ENCODE data around the gene ANKRD23. TPM values are rescaled to one million over a fixed set of nuclear protein-coding genes. Genes with fewer than 3 reads are reported as not detected.

ANKRD23 gene
- total and polyA plus RNA-seq, 2 of the 8 experiments (the other 6 are each of a cell fraction or from before 2014, with no cell fraction given), result 3.4 to 3.5 TPM

GRCh38 chr2:96823198-96823597 lies 20.6 kb downstream of the ANKRD23 start (continued):
- no peak for TF ChIP-seq CHD7 (IDR thresholded peaks at IDR 0.05; ENCODE audit: insufficient replicate concordance, low read length)
- TF ChIP-seq CBX5 (IDR thresholded peaks at IDR 0.05; ENCODE audit: low read depth, low read length), result no peak
- no peak for TF ChIP-seq CBX8 (IDR thresholded peaks at IDR 0.05; ENCODE audit: borderline replicate concordance, low read depth, low read length)
- no peak for TF ChIP-seq YY1 (IDR thresholded peaks at IDR 0.05; ENCODE audit: low read depth, low read length)
- no peak for TF ChIP-seq CHD1 (IDR thresholded peaks at IDR 0.05; ENCODE audit: low read depth, low read length)
- TF ChIP-seq SIRT6 (IDR thresholded peaks at IDR 0.05; ENCODE audit: low read length), result no peak
- TF ChIP-seq ZNF274 (IDR thresholded peaks at IDR 0.05; ENCODE audit: borderline replicate concordance, extremely low read depth, low read length), result no peak
- no peak for TF ChIP-seq TAF1 (IDR thresholded peaks at IDR 0.05; ENCODE audit: low read depth, low read length)
- no peak for TF ChIP-seq BACH1 (IDR thresholded peaks at IDR 0.05; ENCODE audit: low read length)
- no peak for TF ChIP-seq TCF12 (IDR thresholded peaks at IDR 0.05; ENCODE audit: low read depth, low read length)
- no peak for TF ChIP-seq BRCA1 (IDR thresholded peaks at IDR 0.05; ENCODE audit: low read depth, low read length)
- no peak for TF ChIP-seq SP1 (IDR thresholded peaks at IDR 0.05; ENCODE audit: low read depth, low read length)
- TF ChIP-seq CEBPB (IDR thresholded peaks at IDR 0.05; ENCODE audit: low read depth, low read length), result no peak
- no peak for TF ChIP-seq EGR1 (IDR thresholded peaks at IDR 0.05; ENCODE audit: borderline replicate concordance, low read depth, low read length)

Measured in H1 (cell line).